ENCODE data around the gene HSPE1. TPM values are rescaled to one million over a fixed set of nuclear protein-coding genes. Genes with fewer than 3 reads are reported as not detected.

HSPE1 gene
- total RNA-seq, 1 experiment from 2014 or later: 278 TPM

GRCh38 chr2:197539734-197540133, 39.6 kb downstream of the HSPE1 start:
- intact Hi-C loops (cut with micrococcal nuclease; ENCODE audit: unreplicated experiment): no loop called here
- H3K27me3 ChIP-seq (ENCODE audit: control insufficient read depth, insufficient read depth, low read length): no peaks in the 10 kb centered on the region
- no TSS peak for BruUV-seq (replicated peaks)
- TF ChIP-seq TCF7L2 (IDR thresholded peaks at IDR 0.05; ENCODE audit: low read depth, low read length) (no peak), POLR2AphosphoS5 (IDR thresholded peaks at IDR 0.05; ENCODE audit: low read depth, low read length) (no peak), CTCF (IDR thresholded peaks at IDR 0.05) (no peak), SIN3A (IDR thresholded peaks at IDR 0.05; ENCODE audit: borderline replicate concordance, insufficient read depth, low read depth, low read length) (no peak), REST (IDR thresholded peaks at IDR 0.05; ENCODE audit: insufficient read depth in 1 of 2, low read depth in 2 of 2, low read length in 1 of 2) (no peak)
- no peaks in the 10 kb centered on the region for H3K4me1 ChIP-seq (ENCODE audit: control insufficient read depth, insufficient read depth, low read length)
- ATAC-seq (no peak), DNase-seq (ENCODE audit: low read depth, low spot score) (no peak)
- H3K36me3 ChIP-seq (ENCODE audit: control insufficient read depth, insufficient read depth, low read length): peaks cover 11% of the 10 kb centered on the region; the same call in 1 of the 2 replicates
- no peak overlapping the region for H3K4me3 ChIP-seq (ENCODE audit: low read depth in 2 of 2, low read length in 2 of 2)
- no peaks in the 10 kb centered on the region for H3K9me3 ChIP-seq (ENCODE audit: control insufficient read depth, insufficient read depth, low read depth, low read length)
- in situ Hi-C loops (cut with HindIII; ENCODE audit: low pct_unique_long_range_greater_than_20kb, low sequenced_read_pairs): no loop called here
- ChIA-PET POLR2A (no interaction called here), CTCF (no interaction called here)
- no peak overlapping the region for H3K27ac ChIP-seq (ENCODE audit: low read length)

GRCh38 chr2:197543206-197543605, 43.0 kb downstream of the HSPE1 start:
- no peaks in the 10 kb centered on the region for H3K27me3 ChIP-seq (ENCODE audit: control insufficient read depth, insufficient read depth, low read length)
- TF ChIP-seq POLR2AphosphoS5 (IDR thresholded peaks at IDR 0.05; ENCODE audit: low read depth, low read length) (no peak), SIN3A (IDR thresholded peaks at IDR 0.05; ENCODE audit: borderline replicate concordance, insufficient read depth, low read depth, low read length) (no peak), REST (IDR thresholded peaks at IDR 0.05; ENCODE audit: insufficient read depth in 1 of 2, low read depth in 2 of 2, low read length in 1 of 2) (no peak), TCF7L2 (IDR thresholded peaks at IDR 0.05; ENCODE audit: low read depth, low read length) (no peak), CTCF (IDR thresholded peaks at IDR 0.05) (no peak)
- H3K9me3 ChIP-seq (ENCODE audit: control insufficient read depth, insufficient read depth, low read depth, low read length): no peaks in the 10 kb centered on the region
- H3K36me3 ChIP-seq (ENCODE audit: control insufficient read depth, insufficient read depth, low read length): peaks cover 14% of the 10 kb centered on the region; the same call in 1 of the 2 replicates
- ATAC-seq (no peak), DNase-seq (ENCODE audit: low read depth, low spot score) (no peak)
- BruUV-seq (replicated peaks): no TSS peak
- no peak overlapping the region for H3K4me3 ChIP-seq (ENCODE audit: low read depth in 2 of 2, low read length in 2 of 2)
- intact Hi-C loops (cut with micrococcal nuclease; ENCODE audit: unreplicated experiment): no loop called here
- ChIA-PET CTCF (no interaction called here), POLR2A (no interaction called here)
- H3K27ac ChIP-seq (ENCODE audit: low read length): no peak overlapping the region
- in situ Hi-C loops (cut with HindIII; ENCODE audit: low pct_unique_long_range_greater_than_20kb, low sequenced_read_pairs): no loop called here
- H3K4me1 ChIP-seq (ENCODE audit: control insufficient read depth, insufficient read depth, low read length): no peaks in the 10 kb centered on the region
